HFFc6 (cell line): ENCODE results near the gene PLEKHA6. TPM values are rescaled to one million over a fixed set of nuclear protein-coding genes. Genes with fewer than 3 reads are reported as not detected.

Source experiments
- DNase-seq: peaks from one replicate; pipeline ENCODE4 v3.0.0-alpha.2; 2018
- H3K27ac Mint-ChIP-seq: 2 replicates; pipeline ENCODE4 v1.8.0; 2020; ENCODE audit warnings: mild to moderate bottlenecking, mixed read lengths
- H3K27me3 Mint-ChIP-seq: 2 replicates; pipeline ENCODE4 v1.8.0; 2021; ENCODE audit warnings: mild to moderate bottlenecking, moderate library complexity, mixed read lengths; ENCODE audit not compliant: insufficient read depth
- H3K36me3 Mint-ChIP-seq: 2 replicates; pipeline ENCODE4 v1.8.0; 2021; ENCODE audit warnings: low read depth, mixed read lengths
- H3K4me1 Mint-ChIP-seq: 2 replicates; pipeline ENCODE4 v1.8.0; 2020; ENCODE audit warnings: low read depth, mixed read lengths
- H3K4me3 Mint-ChIP-seq: 2 replicates; pipeline ENCODE4 v1.8.0; 2020; ENCODE audit warnings: mild to moderate bottlenecking, moderate library complexity, mixed read lengths
- H3K9me3 Mint-ChIP-seq: 2 replicates; pipeline ENCODE4 v1.8.0; 2020; ENCODE audit warnings: mild to moderate bottlenecking, mixed read lengths
- total RNA-seq, 6 experiments: library from RNA; stranded (reverse); fragmentation: NEBNext Ultra II Directional; extraction: Animal tissue kit (Norgen Biotek cat#: 25700); gene quantifications; 2 replicates in 1 of 6; 3 replicates in 5 of 6; pipeline ENCODE4 v1.2.3, GENCODE V29; 2021
- TF ChIP-seq, protein P1 (sequence below): fragments of 200-600 bp; sonication (generic); IDR thresholded peaks from 2 replicates; pipeline ENCODE4 v1.5.0; 2021; ENCODE audit warnings: antibody characterized with exemption, mild to moderate bottlenecking

Gene PLEKHA6
- total RNA-seq, 6 experiments from 2014 or later = 1.3 to 2.4 (median 1.5) TPM

DNA sequence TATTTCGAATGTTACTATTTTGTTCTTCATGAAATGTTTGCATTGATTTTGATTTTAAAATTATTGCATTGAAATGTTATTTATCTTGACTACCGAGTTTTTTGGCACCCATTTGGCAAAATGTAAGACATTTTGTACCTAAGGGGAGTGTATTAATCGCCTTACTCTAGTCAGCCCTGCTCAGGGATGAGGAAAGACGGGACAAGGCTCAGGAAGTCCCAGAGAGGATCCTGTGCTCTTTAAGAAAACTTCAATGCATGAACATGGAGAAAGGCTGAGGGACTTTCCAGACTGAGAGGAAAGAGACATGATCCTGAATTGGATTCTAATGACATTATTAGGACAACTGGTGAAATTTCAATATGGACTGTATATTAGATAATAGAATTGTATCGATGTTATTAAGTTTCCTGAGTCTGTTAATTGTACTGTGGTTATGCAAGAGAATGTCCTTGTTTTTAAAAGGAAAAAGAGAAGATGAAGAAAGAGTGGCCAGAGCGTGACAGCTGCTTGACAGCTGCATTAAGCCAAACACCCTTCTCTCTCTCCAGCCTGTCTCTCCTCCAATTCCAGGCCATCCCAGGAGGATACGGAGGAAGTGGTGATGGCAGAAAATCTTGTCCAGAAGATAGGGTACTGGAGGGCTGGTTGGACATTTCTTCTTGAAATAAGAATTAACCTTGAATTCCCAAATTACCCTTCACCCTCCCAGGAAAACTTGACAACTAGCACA is 66.0 kb downstream of the PLEKHA6 start:
- Mint-ChIP-seq H3K9me3 (no peaks in the 10 kb centered on the region), H3K36me3 (no peaks in the 10 kb centered on the region), H3K4me1 (peaks cover 56% of the 10 kb centered on the region), H3K4me3 (peak overlapping the region; percentile 60), H3K27me3 (no peaks in the 10 kb centered on the region; the same call in 1 of the 2 replicates), H3K27ac (peak overlapping the region; percentile 41)
- TF ChIP-seq, protein P1, sequence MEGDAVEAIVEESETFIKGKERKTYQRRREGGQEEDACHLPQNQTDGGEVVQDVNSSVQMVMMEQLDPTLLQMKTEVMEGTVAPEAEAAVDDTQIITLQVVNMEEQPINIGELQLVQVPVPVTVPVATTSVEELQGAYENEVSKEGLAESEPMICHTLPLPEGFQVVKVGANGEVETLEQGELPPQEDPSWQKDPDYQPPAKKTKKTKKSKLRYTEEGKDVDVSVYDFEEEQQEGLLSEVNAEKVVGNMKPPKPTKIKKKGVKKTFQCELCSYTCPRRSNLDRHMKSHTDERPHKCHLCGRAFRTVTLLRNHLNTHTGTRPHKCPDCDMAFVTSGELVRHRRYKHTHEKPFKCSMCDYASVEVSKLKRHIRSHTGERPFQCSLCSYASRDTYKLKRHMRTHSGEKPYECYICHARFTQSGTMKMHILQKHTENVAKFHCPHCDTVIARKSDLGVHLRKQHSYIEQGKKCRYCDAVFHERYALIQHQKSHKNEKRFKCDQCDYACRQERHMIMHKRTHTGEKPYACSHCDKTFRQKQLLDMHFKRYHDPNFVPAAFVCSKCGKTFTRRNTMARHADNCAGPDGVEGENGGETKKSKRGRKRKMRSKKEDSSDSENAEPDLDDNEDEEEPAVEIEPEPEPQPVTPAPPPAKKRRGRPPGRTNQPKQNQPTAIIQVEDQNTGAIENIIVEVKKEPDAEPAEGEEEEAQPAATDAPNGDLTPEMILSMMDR = no peak
- DNase-seq = no peak

- H3K4me1 Mint-ChIP-seq = peaks cover 65% of the 10 kb centered on the region
- H3K36me3 Mint-ChIP-seq = no peaks in the 10 kb centered on the region
- no peaks in the 10 kb centered on the region for H3K9me3 Mint-ChIP-seq
- H3K4me3 Mint-ChIP-seq = no peak overlapping the region
- peaks cover 5% of the 10 kb centered on the region for H3K27me3 Mint-ChIP-seq
- H3K27ac Mint-ChIP-seq = no peak overlapping the region
- TF ChIP-seq, protein P1 = no peak
- DNase-seq = no peak
Measured at GRCh38 chr1:204292740-204293139, 67.0 kb downstream of the PLEKHA6 start.

DNA sequence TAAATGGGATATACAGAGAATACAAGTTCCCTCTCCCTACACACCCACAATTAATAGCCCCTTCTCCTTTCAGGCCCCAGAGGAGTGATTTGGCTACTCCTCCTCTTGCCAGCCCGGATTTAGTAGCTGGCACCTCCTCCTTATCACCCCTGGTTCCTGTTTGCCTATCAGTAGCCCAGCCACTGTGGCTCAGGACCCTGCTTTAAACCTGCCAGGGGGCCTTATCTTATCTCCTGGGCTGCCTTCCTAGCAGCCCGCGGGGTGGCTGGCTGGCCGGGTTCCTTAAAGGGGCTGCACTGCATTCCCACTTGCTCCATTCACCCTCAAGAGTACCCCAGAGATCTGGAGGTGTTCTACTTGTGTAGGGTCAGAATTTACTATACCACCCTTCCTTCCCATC is 70.4 kb downstream of the PLEKHA6 start:
- H3K27me3 Mint-ChIP-seq = peaks cover 13% of the 10 kb centered on the region

DNA sequence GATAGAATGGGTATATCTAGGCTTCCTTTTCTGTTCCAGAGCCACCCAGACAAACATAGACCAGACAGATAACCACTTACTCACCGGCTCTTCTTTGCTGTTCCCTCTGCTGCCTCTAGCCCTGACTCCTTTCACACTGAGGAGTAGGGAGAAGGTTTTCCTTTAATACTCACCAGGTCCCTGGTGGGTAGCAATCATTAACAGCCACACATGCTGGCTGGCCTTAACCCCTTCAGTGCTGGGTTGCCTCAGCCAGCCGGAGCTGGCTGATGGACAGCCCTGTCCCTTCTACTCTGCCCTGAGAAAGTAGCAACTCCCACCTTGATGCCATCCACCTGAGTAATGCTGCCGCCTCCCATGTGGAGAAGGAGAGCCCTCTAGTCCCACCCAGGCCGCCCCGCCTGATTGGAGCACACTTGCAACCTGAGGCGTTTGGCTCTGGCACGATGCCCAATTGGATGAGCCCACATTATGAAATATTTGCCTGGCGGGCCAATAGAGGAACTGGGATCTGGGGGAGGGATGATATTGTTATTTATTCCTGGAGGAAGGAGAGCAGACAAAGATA is 71.6 kb downstream of the PLEKHA6 start:
- no peaks in the 10 kb centered on the region for H3K36me3 Mint-ChIP-seq
- H3K4me1 Mint-ChIP-seq = peaks cover 41% of the 10 kb centered on the region
- H3K27ac Mint-ChIP-seq = no peak overlapping the region; the same call in 1 of the 2 replicates
- peak; percentile 16 for DNase-seq
- H3K4me3 Mint-ChIP-seq = no peak overlapping the region
- no peaks in the 10 kb centered on the region for H3K9me3 Mint-ChIP-seq
- TF ChIP-seq, protein P1 = no peak
- peaks cover 13% of the 10 kb centered on the region for H3K27me3 Mint-ChIP-seq

More for the DNA sequence above, 70.4 kb downstream of the PLEKHA6 start:
- Mint-ChIP-seq H3K27ac (no peak overlapping the region), H3K9me3 (no peaks in the 10 kb centered on the region), H3K4me3 (no peak overlapping the region), H3K4me1 (peaks cover 50% of the 10 kb centered on the region), H3K36me3 (no peaks in the 10 kb centered on the region)
- DNase-seq = no peak
- TF ChIP-seq, protein P1 = no peak

- Mint-ChIP-seq H3K9me3 (no peaks in the 10 kb centered on the region), H3K27me3 (peaks cover 15% of the 10 kb centered on the region), H3K4me1 (peaks cover 36% of the 10 kb centered on the region), H3K36me3 (no peaks in the 10 kb centered on the region), H3K4me3 (no peak overlapping the region; the same call in 1 of the 2 replicates), H3K27ac (no peak overlapping the region)
- no peak for DNase-seq
- TF ChIP-seq, protein P1 = no peak
Measured at GRCh38 chr1:204287466-204287891, 72.2 kb downstream of the PLEKHA6 start.
